GM18873 (cell line): ENCODE data around the gene CD99L2.
"Not testable (repeated sequence)": the region's sequence is repeated elsewhere in the genome, so short reads cannot be mapped to it uniquely, and the experiment has no call there.

Source experiments
- ATAC-seq: cut with Tn5 transposase; IDR thresholded peaks from one replicate; pipeline ENCODE4 v1.9.1; 2021; ENCODE audit warnings: mild to moderate bottlenecking, moderate library complexity, moderate number of reproducible peaks; ENCODE audit not compliant: unreplicated experiment, low FRiP score

CD99L2 gene

DNA sequence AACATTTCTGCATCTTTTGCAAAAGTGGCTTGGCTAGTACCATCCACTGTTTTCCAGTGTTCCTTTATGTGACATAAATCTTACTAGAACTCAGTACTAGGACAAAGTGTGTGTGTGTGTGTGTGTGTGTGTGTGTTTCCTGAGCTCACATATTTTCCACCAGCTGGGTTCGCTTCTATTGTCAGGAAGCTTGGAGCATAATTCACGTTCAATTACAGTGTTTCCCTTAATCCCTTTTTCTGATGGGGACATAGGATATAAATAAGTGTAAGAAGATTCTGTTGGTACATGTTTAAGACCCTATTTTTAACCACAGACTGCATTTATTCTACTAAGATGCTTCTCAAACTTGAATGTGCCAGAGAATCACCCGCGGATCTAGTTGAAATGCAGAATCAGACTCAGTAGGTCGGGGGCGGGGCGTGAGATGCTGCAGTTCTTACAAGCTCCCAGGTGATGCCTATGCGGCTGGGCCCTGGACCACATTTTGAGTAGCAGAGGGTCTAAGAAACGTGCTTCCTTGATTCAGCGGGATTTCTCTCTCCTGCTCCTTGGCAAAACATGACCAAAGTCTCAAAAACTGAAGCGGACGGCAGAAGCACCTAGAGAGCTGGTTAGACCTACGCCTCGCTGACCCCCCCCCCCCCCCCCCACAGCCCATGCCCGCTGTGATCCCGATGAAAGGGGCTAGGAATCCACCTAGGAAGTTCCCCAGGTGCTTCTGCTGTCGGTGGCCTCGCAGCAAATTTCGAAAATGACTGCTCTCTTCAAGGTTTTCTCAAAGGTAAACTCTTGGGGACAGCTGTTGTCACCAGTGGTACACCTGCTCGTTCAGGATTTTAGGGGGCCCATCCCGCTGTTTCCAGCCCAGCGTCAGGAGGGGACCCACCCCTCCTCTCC is 797 bp downstream of the CD99L2 start:
- peak; percentile 1 for ATAC-seq

DNA sequence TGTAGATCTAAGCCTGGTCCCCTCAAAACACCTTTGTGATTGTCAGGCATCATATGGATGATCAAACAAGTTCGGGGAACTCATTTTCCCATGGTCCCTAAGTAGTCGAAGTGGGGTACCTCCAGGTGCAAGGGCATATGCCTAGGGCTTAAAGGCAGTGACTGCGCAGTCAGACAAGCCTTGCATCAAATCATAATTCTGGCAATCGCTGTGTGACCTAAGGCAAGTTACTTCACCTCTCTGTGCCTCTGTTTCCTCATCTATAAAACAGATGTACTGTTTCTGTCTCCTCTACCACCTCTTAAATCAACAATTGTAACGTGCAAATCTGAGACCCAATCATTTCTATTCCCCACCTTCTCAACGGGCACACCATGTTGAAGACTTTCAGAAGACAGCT is 1.8 kb downstream of the CD99L2 start:
- ATAC-seq: no peak

DNA sequence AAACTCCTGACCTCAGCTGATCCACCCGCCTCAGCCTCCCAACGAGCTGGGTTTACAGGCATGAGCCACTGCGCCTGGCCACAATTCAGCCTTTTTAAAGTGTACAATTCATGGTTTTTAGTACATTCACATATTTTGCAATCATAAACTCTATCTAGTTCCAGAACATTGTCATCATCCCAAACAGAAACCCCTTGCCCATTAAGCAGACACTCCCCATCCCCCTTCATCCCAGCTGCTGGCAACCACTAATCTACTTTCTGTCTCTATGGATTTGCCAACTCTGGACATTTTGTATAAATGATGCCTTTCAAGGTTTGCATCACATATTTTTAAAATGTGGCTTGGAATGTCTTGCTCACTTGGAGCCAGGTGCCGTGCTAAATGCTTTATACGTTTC is 4.5 kb downstream of the CD99L2 start:
- no peak for ATAC-seq

DNA sequence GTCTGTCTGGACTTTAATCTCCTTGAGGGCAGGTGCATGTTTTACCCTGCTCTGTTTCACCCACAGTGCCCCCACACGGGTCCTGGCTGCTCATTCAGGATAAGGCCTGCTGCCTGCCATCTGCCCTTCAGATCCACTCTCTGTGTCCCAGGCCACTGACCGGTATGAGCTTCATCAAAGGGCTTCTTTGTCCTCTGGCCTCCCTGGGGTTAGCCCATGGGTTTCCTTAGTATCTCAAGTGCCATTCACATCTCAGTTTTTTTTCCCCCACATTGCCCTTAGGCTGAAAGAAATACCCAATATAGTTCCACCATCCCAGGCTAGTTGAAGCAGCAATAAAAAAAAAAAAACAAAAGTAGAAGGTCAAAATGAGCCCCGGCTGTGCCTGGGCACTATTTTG is 9.3 kb downstream of the CD99L2 start:
- ATAC-seq: no peak

DNA sequence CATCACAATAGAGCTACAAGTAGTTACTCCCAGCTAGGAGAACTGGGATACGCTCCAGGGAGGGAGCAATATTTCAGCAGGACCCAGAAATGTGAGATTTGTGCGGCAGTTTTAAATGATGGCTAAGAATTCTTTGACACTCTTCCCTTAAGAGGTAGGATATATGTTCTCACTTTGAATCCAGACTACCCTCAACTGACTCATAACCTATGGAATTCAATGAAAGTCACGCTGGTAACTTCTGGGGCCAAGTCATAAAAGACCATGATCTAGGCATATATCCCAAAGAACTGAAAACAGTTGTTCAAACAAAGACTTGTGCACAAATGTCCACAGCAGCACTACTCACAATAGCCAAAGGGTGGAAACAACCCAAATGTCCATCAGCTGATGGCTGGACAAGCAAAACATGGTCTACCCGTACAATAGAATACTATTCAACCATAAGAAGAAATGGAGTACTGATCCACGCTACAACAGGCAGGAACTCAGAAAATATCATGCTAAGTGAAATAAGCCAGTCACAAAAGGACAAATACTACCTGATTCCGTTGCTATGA is 10.5 kb downstream of the CD99L2 start:
- ATAC-seq: no peak

DNA sequence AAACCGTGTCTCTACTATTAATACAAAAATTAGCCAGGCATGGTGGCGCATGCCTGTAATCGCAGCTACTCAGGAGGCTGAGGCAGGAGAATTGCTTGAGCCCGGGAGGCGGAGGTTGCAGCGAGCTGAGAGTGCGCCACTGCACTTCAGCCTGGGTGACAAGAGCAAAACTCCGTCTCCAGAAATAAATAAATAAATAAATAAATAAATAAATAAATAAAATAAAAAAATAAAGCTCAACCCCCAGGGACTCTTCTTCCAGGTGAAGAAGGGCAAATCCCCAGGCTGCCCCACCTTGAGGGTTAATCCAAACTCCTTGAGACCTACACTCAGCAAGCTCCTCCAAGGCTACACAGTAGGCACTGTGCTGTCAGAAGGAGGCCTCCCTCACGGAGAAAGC is 11.2 kb downstream of the CD99L2 start:
- ATAC-seq: not testable (repeated sequence)

DNA sequence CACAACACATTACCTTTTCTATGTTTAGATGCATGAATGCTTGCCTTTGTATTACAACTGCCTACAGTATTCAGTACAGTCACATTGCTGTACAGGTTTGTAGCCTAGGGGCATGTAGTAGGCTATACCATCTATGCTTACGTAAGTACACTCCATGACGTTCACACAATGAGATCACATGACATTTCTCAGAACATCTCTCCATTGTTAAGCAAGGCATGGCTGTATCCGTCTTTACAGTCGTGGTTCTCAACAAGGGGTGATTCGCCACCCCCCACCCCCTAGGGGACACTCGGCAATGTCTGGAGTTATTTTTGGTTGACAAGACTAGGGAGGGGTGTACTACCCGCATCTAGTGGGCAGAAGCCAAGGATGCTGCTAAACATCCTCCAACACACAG is 12.1 kb downstream of the CD99L2 start:
- ATAC-seq: no peak

DNA sequence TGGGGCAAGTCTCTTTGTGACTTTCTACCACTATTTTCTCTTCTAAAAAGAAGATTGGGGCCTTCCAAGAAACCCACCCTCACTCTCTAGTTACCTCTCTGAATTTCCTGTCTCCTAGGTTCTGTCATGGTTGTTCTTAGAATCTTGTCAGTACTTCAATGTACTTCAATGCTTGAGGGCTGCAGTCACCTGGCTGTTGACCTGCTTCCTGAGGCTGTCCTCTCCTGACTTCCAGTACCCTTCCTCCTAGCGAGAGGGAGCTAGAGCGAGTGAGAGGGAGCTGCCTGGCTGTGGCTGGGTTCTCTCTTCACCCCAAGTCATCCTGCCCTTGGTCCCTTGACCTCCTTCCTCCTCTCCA is 17.7 kb downstream of the CD99L2 start:
- ATAC-seq: no peak

DNA sequence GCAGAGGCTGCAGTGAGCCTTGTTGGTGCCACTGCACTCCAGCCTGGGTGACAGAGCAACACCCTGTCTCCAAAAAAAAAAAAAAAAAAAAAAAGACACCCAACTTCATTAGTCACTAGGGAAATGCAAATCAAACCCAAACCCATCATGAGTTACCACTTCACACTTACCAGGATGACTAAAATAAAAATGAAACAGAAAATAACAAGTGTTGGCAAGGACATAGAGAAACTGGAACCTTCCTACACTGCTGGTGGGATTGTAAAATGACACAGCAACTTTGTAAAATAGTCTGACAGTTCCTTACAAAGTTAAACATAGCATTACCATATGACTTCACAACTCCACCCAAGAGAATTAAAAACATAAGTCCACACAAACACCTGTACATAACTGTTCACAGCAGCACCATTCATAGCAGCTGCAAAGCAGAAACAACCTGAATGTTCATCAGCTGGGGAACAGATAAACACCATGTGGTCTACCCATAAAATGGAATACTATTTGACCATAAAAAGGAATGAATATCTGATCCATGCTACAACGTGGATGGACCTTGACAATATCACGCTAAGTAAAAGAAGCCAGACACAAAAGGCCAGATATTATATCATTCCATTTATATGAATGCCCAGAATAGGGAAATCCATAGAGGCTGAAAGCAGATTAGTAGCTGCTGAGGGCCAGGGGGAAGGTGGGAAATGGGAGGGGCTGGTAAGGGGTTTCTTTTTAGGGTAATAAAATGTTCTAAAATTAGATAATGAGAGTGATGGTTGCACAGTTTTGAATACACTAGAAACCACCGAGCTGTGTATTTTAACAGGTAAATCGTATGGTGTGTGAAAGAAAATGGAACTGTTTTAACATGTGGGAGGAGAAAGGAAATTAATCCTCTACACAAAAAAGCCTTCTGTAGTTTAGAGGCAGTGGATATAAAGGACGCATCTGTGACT is 18.3 kb downstream of the CD99L2 start:
- peak; percentile 81 for ATAC-seq

DNA sequence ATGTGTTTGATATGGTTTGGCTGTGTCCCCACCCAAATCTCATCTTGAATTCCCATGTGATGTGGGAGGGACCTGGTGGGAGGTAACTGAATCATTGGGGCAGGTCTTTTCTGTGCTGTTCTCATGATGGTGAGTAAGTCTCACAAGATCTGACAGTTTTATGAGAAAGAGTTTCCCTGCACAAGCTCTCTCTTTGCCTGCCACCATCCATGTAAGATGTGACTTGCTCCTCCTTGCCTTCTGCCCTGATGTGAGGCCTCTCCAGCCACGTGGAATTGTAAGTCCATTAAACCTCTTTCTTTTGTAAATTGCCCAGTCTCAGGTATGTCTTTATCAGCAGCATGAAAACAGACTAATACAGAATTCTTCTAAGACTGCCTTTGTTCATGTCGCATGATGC is 22.8 kb downstream of the CD99L2 start:
- not testable (repeated sequence) for ATAC-seq

DNA sequence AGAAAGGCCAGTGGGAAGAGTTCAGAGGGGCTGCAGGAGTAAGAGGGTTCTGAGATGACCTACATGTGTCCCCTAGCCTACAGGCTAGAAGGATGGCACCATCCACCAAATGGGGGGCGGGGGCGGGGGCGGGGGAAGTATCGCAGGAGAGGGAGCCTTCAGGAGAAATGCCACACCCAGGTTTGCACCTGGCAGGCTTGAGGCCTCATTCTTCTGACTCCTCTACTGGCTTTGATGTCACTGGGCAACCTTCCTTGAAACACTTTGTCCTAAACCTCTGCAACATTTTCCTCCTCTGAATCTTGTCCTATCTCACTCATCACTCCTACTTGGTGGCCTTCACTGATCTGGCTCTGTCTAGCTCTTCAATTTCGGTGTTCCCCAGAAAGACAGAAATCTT is 24.0 kb downstream of the CD99L2 start:
- ATAC-seq: no peak

DNA sequence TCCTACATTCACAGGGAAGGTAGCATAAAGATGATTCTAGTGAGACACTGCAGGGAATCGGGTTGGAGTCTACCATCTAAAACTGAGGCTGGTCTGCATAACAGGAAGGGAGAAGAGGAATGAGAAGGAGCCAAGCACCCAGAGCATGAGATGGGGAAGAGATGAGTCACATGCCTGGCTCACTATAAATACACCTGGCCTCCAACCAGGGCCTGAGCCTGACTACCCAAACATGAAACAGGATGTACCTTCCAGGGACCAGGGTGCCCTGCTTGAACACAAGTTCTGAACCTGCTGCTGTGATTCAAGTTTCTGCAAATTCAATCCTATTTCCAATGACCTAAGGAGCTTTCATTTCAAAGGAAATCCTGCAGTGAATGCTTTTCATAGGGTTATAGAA is 24.9 kb downstream of the CD99L2 start:
- ATAC-seq: no peak

DNA sequence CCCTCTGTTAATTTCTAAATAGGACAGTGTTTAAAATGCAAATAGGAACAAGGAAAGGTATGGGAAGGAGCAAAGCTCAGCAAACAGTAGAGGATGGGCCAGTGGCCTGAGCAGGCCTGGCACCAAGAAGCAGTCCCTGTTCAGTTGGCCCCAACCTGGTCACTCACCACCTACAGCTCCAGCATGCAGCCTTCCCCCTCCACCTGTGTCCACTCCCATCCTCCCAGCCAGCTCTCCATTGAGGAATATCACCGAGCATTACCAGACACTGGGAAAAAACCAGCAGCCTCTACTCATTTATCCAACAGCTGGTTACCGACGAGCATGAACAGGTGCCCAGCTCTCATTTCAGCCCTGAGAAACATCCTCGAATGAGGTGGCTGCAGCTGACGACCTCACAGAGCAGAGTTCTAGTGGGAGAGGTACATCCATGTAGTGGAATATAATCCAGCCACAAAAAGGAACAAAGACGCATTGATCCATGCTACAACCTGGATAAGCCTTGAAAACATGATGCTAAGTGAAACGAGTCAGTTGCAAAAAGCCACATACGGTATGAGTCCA is 25.6 kb downstream of the CD99L2 start:
- ATAC-seq: no peak

DNA sequence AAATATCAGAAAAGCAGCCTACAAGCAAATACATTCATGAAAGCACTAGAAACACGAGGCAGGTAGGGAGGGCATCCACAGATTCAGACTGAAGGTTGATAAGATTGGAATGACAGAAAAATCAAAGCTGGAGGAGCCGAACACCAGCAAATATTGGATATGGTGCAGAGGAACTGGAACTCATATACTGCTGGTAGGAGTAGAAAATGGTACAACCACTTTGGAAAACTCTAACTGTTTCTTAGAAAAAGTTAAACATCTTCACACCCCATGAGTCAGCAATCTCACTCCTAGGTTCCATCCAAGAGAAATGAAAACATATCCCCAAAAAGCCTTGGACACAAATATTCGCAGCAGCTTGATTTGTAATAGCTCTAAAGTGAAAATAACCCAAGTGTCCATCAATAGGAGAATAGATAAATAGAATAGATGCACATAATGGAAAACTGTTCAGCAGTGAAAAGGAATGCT is 27.1 kb downstream of the CD99L2 start:
- no peak for ATAC-seq

DNA sequence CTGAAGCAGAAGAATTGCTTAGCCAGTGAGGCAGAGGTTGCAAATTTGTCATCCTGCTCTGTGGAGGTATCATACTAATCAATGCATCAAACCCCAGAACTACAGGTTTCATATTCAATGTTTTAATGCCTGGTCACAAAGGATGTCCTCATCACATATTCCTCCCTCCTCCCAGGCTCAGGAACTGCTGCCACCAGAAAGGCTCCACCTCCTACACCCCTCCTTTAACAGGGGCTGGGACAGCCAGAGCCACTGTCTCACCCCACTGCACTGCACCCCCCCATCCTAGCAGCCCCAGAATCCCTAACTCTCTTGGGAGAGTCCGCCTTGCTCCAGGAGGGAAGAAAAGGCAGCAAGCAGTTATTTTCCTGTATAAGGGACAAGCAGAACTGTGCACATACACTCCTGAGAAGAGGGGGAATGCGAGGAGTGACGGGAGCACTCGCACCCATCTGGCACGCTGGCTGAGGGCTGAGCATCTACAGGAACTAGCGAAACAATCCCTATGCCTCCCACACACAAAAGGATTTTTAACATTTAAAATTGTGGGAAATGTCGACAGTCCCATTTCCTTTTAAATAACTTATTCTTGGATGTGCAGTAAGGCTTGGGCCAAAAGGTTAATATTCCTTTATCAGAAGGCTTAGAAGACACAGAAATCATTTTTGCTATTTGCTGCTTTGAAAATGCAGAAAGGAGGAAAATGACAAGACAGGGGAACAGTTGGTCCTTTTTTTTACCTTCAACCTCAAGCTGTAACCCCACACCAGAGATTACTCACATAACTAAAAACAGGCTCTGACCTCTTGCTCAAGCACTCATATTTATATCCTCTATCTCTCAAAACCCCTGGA is 27.8 kb downstream of the CD99L2 start:
- ATAC-seq: no peak

DNA sequence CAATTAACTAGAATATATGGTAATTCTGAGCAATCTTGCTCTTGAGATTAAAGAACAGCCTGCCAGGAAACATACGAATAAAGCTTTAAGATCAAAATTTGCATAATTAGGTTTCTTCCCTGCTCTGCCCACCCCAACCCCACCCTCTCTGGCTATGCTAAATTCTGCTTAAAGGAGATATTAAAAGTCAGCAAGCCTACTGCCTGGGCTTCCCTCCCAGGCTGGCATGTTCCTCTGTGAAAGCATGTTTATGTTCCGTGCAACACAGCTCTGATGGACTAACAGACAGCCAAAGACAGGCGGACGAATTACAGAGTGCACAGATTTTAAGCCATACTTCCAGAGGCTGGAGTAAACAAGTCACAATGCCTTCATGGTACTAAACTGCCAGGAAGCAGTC is 28.4 kb downstream of the CD99L2 start:
- ATAC-seq: no peak

DNA sequence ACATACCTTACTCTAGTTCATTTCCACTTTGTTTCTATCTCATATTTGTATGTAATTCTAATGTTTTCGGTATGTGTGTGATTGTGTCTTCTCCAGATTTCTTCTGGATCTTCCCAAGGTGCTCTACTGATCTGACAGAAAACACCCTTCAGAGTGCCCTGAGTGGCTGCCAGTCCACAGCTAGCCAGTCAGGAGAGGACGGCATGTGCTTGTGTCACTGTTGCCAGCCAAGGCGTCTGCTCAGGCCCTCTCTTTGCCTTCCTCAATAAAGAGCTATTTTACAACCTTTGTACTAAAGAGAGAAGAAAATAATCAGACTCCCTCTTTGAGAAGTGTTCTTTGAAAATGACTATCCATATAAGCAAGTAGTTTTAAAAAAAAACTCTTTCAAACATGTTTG is 29.0 kb downstream of the CD99L2 start:
- no peak for ATAC-seq

DNA sequence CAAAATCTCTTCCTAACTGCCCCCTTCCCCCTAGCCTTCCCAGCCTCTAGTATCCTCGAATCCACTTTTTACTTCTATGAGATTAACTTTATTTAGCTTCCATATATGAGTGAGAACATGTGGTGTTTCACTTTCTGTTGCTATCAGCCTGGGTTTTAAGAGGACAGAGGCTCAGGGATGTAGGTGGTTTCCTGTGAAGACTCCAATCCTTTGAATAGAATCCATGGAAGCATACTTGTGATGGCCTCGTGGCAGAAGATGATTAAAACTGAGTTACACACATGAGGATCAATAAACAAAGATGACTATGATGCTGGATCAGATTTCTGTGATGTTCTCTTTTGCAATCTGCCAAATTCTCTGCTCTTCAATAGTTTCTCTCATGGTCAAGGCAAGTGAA is 29.8 kb downstream of the CD99L2 start:
- ATAC-seq: no peak

DNA sequence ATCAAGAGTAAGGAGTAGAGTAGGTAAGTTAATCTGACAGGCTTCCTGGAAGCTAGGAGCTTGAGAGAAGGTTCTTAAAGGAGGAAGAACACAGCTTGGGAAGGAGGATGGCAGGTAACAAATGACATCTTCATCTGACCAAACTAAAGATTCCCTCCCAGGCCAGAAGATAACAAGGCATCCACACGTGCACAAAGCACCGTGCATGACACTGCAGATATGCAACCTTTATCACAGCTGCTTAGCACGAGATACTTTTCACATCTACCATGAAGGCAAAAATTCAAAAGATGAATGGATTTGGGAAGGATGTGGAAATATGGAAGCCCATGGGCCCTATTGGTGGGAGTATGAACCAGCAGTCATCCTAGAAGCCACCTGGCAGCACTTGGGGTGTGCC is 34.3 kb downstream of the CD99L2 start:
- ATAC-seq: no peak

DNA sequence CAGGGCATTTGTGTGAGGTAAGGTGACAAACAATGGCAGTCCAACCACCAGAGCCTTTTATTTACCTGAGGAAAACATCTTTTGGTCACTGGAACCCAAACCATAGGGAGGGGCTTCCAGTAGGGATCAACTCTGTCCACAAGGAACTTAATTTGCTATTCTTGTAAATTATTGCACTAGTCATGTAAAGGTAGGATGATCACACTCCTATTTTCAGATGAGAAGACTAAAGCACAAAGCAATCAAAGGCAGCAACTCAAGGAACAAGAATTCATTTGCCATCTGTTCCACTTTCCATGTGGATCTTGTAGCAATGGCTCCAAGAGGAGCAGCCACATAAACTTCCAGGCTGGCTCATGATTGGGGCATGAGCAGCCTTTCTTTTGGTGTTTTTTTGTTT is 35.3 kb downstream of the CD99L2 start:
- ATAC-seq: no peak
